ENCODE results near the gene RBMS3. TPM values are rescaled to one million over a fixed set of nuclear protein-coding genes. Genes with fewer than 3 reads are reported as not detected.

Gene RBMS3
- total and polyA plus RNA-seq, 2 experiments from 2014 or later, result 3.2 to 7.4 TPM

DNA sequence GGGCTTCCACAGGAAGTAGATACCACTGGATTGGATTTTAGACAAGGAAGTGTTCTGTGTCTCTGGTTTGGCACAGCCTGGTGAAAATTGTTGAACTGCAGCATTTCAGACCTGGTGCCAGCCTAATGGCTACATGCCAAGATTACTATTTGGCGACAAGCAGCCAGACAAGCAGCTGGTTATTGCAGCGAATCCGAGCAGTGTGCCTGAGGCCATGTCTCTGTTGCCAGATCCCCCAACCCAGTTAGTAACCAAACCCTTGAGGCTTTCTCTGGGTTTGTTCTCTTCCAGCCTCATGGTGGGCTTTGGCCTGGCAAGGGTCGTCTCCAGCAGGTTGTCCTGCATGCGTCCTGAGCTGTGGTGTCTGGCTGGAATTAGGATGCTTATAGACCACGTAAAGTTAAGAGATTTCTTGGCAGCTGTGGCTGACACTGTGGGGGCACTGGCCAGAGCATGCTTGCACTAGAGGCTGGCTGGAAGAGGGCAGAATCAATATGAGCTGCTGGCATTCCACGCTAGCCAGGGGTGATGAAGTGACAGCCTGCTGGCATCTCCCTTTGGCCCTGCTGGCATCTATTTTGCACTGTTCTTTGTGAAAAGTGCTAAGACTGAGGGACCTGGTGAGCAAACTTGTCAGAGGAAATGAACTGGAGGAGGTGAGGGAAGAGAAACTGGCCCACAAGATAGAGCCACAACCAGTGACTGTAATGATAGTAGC lies 172.6 kb downstream of the RBMS3 start:
- DNase-seq (ENCODE audit: low spot score) (no peak), ATAC-seq (peak; percentile 65)
- Mint-ChIP-seq H3K27ac (peak overlapping the region; percentile 70), H3K4me3 (no peak overlapping the region), H3K36me3 (ENCODE audit: low read depth) (no peaks in the 10 kb centered on the region), H3K4me1 (peaks cover 23% of the 10 kb centered on the region), H3K27me3 (ENCODE audit: insufficient read depth, low read depth, poor library complexity) (no peaks in the 10 kb centered on the region), H3K9me3 (no peaks in the 10 kb centered on the region)
- H3K27ac ChIP-seq (ENCODE audit: low read depth), result no peak overlapping the region
- no peaks in the 10 kb centered on the region for H3F3A ChIP-seq (replicated peaks; ENCODE audit: low read depth)
- peaks cover 13% of the 10 kb centered on the region for H3K4me1 ChIP-seq (ENCODE audit: insufficient read depth)
- no peaks in the 10 kb centered on the region for H3K79me2 ChIP-seq (replicated peaks; ENCODE audit: insufficient read depth)
- H4K20me1 ChIP-seq (replicated peaks; ENCODE audit: insufficient read depth), result no peaks in the 10 kb centered on the region
- no peaks in the 10 kb centered on the region for H3K9me2 ChIP-seq (ENCODE audit: insufficient read depth)
- TF ChIP-seq ZNF114 (CRISPR knock-in tag; IDR thresholded peaks at IDR 0.05) (no peak), CTCF (conservative IDR thresholded peaks at IDR 0.05; ENCODE audit: low read depth in 2 of 2) (no peak), EZH2 (IDR thresholded peaks at IDR 0.05; ENCODE audit: low read depth, unreplicated experiment) (no peak)
- 0 out of 2 replicates have a peak overlapping the region, but pooled peaks have one; percentile 82 for H2AFZ ChIP-seq
- H3K4me2 ChIP-seq, result no peak overlapping the region
- H3K36me3 ChIP-seq (ENCODE audit: insufficient read depth), result no peaks in the 10 kb centered on the region
- no peaks in the 10 kb centered on the region for H3K27me3 ChIP-seq (ENCODE audit: insufficient read depth)
- no peak overlapping the region for H3K4me3 ChIP-seq

DNA sequence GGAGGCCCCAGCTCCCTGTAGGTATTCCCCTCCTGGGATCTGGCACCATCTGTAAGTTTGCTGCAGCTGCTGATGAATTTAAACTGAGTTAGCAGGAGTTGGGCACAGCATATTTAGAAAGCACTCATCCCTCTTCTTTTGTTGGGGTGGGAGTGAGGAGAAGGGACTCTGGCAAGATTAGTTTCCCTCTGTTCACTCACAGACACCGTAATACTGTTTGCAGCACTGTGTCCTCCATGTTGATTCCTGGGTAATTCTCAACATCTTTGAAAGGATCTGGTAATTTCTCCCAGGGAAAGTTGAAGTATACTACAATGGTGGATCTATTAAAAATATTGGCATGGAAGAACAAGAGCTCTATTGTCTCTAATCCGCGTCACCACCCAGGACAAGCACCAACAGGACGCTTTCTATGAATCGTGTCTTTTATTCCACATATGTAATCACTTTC lies 173.3 kb downstream of the RBMS3 start:
- H3K27ac Mint-ChIP-seq, result no peak overlapping the region
- TF ChIP-seq STAT1 (IDR thresholded peaks at IDR 0.05; ENCODE audit: unreplicated experiment), result no peak
- TF ChIP-seq, protein P1, sequence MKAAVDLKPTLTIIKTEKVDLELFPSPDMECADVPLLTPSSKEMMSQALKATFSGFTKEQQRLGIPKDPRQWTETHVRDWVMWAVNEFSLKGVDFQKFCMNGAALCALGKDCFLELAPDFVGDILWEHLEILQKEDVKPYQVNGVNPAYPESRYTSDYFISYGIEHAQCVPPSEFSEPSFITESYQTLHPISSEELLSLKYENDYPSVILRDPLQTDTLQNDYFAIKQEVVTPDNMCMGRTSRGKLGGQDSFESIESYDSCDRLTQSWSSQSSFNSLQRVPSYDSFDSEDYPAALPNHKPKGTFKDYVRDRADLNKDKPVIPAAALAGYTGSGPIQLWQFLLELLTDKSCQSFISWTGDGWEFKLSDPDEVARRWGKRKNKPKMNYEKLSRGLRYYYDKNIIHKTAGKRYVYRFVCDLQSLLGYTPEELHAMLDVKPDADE (IDR thresholded peaks at IDR 0.05), result no peak
- no peak for TF ChIP-seq CTCF (conservative IDR thresholded peaks at IDR 0.05; ENCODE audit: low read depth in 2 of 2)
- TF ChIP-seq JUNB (IDR thresholded peaks at IDR 0.05; ENCODE audit: unreplicated experiment), result no peak
- TF ChIP-seq ZNF331 (CRISPR knock-in tag; IDR thresholded peaks at IDR 0.05; ENCODE audit: low read depth), result no peak
- no peak for TF ChIP-seq EZH2 (IDR thresholded peaks at IDR 0.05; ENCODE audit: low read depth, unreplicated experiment)
- TF ChIP-seq, protein P2, sequence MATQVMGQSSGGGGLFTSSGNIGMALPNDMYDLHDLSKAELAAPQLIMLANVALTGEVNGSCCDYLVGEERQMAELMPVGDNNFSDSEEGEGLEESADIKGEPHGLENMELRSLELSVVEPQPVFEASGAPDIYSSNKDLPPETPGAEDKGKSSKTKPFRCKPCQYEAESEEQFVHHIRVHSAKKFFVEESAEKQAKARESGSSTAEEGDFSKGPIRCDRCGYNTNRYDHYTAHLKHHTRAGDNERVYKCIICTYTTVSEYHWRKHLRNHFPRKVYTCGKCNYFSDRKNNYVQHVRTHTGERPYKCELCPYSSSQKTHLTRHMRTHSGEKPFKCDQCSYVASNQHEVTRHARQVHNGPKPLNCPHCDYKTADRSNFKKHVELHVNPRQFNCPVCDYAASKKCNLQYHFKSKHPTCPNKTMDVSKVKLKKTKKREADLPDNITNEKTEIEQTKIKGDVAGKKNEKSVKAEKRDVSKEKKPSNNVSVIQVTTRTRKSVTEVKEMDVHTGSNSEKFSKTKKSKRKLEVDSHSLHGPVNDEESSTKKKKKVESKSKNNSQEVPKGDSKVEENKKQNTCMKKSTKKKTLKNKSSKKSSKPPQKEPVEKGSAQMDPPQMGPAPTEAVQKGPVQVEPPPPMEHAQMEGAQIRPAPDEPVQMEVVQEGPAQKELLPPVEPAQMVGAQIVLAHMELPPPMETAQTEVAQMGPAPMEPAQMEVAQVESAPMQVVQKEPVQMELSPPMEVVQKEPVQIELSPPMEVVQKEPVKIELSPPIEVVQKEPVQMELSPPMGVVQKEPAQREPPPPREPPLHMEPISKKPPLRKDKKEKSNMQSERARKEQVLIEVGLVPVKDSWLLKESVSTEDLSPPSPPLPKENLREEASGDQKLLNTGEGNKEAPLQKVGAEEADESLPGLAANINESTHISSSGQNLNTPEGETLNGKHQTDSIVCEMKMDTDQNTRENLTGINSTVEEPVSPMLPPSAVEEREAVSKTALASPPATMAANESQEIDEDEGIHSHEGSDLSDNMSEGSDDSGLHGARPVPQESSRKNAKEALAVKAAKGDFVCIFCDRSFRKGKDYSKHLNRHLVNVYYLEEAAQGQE (IDR thresholded peaks at IDR 0.05; ENCODE audit: unreplicated experiment), result no peak
- no peak for TF ChIP-seq ZNF114 (CRISPR knock-in tag; IDR thresholded peaks at IDR 0.05)
- no peak for TF ChIP-seq CREB1 (CRISPR knock-in tag; IDR thresholded peaks at IDR 0.05; ENCODE audit: low read depth)
- H3K9me2 ChIP-seq (ENCODE audit: insufficient read depth), result no peaks in the 10 kb centered on the region
- H3K4me1 Mint-ChIP-seq, result peaks cover 23% of the 10 kb centered on the region
- peak; percentile 30; the same call in 2 of the 3 replicates for ATAC-seq
- no peaks in the 10 kb centered on the region for H3K9me3 Mint-ChIP-seq
- H3K4me3 Mint-ChIP-seq, result no peak overlapping the region
- no peak overlapping the region for H2AFZ ChIP-seq
- H3K27ac ChIP-seq (ENCODE audit: low read depth), result no peak overlapping the region
- no peaks in the 10 kb centered on the region for H3K27me3 Mint-ChIP-seq (ENCODE audit: insufficient read depth, low read depth, poor library complexity)
- no peaks in the 10 kb centered on the region for H3K79me2 ChIP-seq (replicated peaks; ENCODE audit: insufficient read depth)
- no peaks in the 10 kb centered on the region for H4K20me1 ChIP-seq (replicated peaks; ENCODE audit: insufficient read depth)
- no peaks in the 10 kb centered on the region for H3K36me3 Mint-ChIP-seq (ENCODE audit: low read depth)
- DNase-seq (ENCODE audit: low spot score), result no peak
- no peaks in the 10 kb centered on the region for H3K36me3 ChIP-seq (ENCODE audit: insufficient read depth)
- no peak overlapping the region for H3K4me2 ChIP-seq
- H3K27me3 ChIP-seq (ENCODE audit: insufficient read depth), result no peaks in the 10 kb centered on the region
- H3F3A ChIP-seq (replicated peaks; ENCODE audit: low read depth), result no peaks in the 10 kb centered on the region
- peaks cover 13% of the 10 kb centered on the region for H3K4me1 ChIP-seq (ENCODE audit: insufficient read depth)
- H3K4me3 ChIP-seq, result no peak overlapping the region
